Measurements from ENCODE around the gene DCUN1D3. TPM values are rescaled to one million over a fixed set of nuclear protein-coding genes. Genes with fewer than 3 reads are reported as not detected.

Gene DCUN1D3
- total RNA-seq, 1 experiment from 2014 or later: 16.4 TPM

DNA sequence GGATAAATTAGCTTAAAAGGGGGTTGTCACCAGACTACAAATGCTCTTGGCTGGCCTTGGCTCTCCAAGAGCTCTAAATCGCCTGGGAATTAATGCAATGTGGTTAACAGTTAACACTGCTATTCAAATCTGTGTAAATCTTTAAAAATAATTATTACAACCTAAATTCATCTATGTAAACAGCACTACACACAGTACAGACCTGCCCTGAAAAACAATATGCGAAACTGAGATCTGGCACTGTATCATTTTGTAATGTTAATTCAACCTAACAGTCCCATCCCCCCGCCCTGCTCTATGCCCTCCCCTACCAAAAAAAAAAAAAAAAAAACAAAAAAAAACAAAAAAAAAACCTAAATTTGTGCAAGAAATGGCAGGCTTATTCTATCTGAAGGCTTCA lies 40.9 kb downstream of the DCUN1D3 start:
- H3K9me3 ChIP-seq (ENCODE audit: control insufficient read depth in 1 of 2, insufficient read depth in 1 of 2, low read depth in 1 of 2, low read length in 2 of 2): no peaks in the 10 kb centered on the region
- no peak overlapping the region for H3K9ac ChIP-seq (ENCODE audit: low read length)
- TF ChIP-seq EZH2phosphoT487 (IDR thresholded peaks at IDR 0.05; ENCODE audit: borderline replicate concordance) (no peak), JUND (IDR thresholded peaks at IDR 0.05) (no peak), POLR2AphosphoS5 (IDR thresholded peaks at IDR 0.05; ENCODE audit: low read depth, low read length) (no peak), TCF7L2 (IDR thresholded peaks at IDR 0.05; ENCODE audit: borderline replicate concordance, extremely low read depth, insufficient read depth, insufficient read length) (no peak), CBX3 (IDR thresholded peaks at IDR 0.05; ENCODE audit: low read depth) (no peak), SRF (IDR thresholded peaks at IDR 0.05; ENCODE audit: low read depth) (no peak)
- TF ChIP-seq, protein P1, sequence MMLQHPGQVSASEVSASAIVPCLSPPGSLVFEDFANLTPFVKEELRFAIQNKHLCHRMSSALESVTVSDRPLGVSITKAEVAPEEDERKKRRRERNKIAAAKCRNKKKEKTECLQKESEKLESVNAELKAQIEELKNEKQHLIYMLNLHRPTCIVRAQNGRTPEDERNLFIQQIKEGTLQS (IDR thresholded peaks at IDR 0.05): no peak
- TF ChIP-seq, protein P2, sequence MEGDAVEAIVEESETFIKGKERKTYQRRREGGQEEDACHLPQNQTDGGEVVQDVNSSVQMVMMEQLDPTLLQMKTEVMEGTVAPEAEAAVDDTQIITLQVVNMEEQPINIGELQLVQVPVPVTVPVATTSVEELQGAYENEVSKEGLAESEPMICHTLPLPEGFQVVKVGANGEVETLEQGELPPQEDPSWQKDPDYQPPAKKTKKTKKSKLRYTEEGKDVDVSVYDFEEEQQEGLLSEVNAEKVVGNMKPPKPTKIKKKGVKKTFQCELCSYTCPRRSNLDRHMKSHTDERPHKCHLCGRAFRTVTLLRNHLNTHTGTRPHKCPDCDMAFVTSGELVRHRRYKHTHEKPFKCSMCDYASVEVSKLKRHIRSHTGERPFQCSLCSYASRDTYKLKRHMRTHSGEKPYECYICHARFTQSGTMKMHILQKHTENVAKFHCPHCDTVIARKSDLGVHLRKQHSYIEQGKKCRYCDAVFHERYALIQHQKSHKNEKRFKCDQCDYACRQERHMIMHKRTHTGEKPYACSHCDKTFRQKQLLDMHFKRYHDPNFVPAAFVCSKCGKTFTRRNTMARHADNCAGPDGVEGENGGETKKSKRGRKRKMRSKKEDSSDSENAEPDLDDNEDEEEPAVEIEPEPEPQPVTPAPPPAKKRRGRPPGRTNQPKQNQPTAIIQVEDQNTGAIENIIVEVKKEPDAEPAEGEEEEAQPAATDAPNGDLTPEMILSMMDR (IDR thresholded peaks at IDR 0.05 in 2 of 3, conservative IDR thresholded peaks at IDR 0.05 in 1 of 3; ENCODE audit: borderline replicate concordance in 1 of 3, insufficient read depth in 1 of 3, low read depth in 2 of 3, low read length in 2 of 3): no peak
- H3K27me3 ChIP-seq (ENCODE audit: insufficient read depth, low read length): no peaks in the 10 kb centered on the region
- H3K4me2 ChIP-seq (ENCODE audit: low read length): no peak overlapping the region
- H3K27ac ChIP-seq (ENCODE audit: low read depth, low read length): no peak overlapping the region
- H4K20me1 ChIP-seq (ENCODE audit: insufficient read depth): no peaks in the 10 kb centered on the region
- BruUV-seq (replicated peaks): no TSS peak
- DNase-seq (ENCODE audit: low read depth, low spot score) (no peak), ATAC-seq (no peak)
- ChIA-PET CTCF (no interaction called here), RAD21 (ENCODE audit: low non-redundant PET in 1 of 2, low total read pairs in 2 of 2, uncharacterized antibody in 2 of 2, unreplicated experiment in 2 of 2) (no interaction called here), POLR2A (interaction anchor here (0.7 kb wide), 1 partner anchor 67 kb away, joined by 3 read pairs; no protein-coding TSS in a partner anchor)
- H3K36me3 ChIP-seq (ENCODE audit: control insufficient read depth in 1 of 2, insufficient read depth in 2 of 2, low read length in 2 of 2): peaks cover 5 to 19% of the 10 kb centered on the region in 2 experiments; a peak in 3 of 4 replicates
- H2AFZ ChIP-seq (ENCODE audit: low read depth, low read length, poor library complexity, severe bottlenecking): no peak overlapping the region
- no peaks in the 10 kb centered on the region for H3K9me2 ChIP-seq (ENCODE audit: insufficient read depth)
- H3K79me2 ChIP-seq (ENCODE audit: insufficient read depth, low read length): peaks cover 21% of the 10 kb centered on the region
- intact Hi-C loops (cut with micrococcal nuclease): no loop called here
- H3K4me1 ChIP-seq (ENCODE audit: control insufficient read depth in 1 of 2, insufficient read depth in 2 of 2, low read length in 2 of 2): 0 out of 4 replicates have a peak, but pooled peaks cover 0 to 4% of the 10 kb centered on the region in 2 experiments
- H3K4me3 ChIP-seq (replicated peaks in 1 of 2; ENCODE audit: low read depth in 1 of 2, low read length in 2 of 2): no peak overlapping the region
